DMS114 treated with DMSO at 0.1 percent for 48 hours (cell line): ENCODE data around the gene SCO1.
A peak's percentile ranks its signal among the peaks of the same experiment; 100 is the strongest.

Experiments used
- DNase-seq: peaks from one replicate; lab custom pipeline; 2025; ENCODE audit not compliant: unreplicated experiment; lab: John Stamatoyannopoulos, UW

The SCO1 gene

DNA sequence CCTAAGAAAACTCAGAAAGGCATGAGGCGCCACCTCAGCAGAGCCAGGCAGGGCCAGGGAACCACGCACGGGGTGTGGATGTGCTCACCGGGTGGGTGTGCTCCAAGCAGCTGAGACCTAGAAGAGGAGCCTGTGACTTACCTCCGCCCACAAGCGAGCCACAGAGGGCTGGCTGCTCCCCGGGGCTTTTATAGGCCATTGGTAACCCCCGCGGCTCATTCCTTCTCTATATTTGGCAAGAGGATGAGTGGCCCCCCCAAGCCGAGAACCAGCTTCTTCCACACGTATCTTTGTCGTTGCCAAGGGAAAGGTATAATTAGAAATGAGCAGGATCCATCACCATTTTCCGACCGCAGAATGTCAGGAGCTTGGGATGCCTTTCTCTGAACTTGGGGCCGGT, 40.2 kb downstream of the SCO1 start, which contains the start of gene MYH3:
Gene MYH3 (minus strand): TSS at position 162 of the 400 bp plus-strand sequence. CDS start 2,245 bp downstream, outside the sequence.
- DNase-seq: no peak

DNA sequence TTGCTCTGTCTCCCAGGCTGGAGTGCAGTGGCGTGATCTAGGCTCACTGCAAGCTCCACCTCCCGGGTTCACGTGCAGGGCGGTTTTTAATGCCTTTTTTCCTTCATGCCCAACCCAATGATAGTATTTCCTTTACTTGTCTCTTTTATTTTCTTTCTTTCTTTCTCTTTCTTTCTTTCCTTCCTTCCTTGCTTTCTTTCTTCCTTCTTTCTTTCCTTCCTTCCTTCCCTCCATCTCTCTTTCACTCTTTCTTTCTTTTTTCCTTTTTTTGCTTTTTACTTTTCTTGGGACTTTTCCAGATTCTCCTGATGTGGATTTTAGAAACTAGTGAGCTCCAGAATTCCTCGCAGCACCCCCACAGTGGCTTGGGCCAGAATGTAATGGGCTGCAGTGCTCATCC, 43.3 kb downstream of the SCO1 start:
- no peak for DNase-seq

DNA sequence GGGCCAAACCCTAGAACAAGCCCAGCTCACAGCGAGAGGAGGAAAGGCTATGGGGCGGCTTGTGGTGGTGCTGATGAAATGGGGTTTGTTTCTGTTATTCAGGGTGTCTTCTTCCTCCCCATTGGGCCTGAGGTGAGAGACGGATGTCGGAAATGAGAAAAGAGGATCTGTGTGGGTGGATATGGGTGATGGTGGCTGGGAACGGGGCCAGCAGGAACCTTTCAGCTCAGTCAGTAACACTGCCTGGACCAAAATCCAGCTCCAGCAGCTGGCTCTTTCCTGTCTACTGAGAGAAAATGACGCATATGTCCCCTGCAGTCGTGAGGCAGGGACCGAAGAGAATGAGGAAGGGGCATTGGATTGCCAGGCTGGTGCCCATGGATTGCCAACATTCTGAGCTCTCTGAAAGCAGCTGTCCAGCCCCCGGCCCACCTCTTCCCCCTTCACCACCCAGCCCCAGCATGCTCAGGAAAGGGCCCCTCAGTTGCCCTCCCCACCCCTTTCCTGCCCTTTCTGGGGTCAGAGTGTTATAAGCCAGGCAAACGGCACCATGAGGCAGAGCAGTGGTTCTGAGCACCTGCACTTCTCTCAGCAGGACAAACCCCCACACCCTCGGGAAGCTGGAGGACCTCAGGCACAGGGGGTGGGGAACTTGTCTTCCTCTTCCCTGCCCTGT, 44.2 kb downstream of the SCO1 start:
- DNase-seq: no peak

DNA sequence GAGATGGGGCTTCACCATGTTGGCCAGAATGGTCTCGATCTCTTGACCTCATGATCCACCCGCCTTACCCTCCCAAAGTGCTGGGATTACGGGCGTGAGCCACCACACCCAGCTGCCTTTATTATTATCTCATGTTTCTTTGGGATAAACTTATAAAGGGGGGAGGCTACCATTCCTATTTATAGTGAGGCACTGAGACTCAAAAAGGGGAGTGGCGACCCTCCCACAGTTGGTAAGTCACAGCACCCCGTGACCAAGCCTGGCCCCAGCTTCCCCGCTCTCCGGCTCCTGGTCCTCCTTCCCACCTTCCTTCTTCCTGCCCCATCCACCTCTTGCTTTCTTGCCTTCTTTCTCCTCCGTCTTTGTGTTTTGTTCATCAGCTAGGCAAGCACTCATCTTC, 45.4 kb downstream of the SCO1 start:
- DNase-seq: no peak

DNA sequence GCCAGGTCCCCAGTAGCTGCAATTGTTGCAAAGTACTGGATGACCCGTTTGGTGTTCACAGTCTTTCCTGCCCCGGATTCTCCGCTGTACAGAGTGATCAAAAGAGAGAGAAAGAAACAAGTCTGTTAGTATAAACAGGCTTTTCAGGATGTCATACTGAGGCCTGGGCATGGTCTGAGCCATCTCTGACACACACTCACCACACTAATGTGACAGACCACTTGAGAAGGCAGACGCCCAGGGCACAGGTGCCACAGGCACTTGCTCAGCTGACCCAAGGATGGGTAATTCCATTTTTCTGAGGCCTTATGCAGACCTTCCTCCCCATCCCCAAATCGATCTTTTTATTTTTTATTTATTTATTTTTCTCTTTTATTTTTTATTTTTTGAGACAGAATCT, 47.7 kb downstream of the SCO1 start:
- no peak for DNase-seq

DNA sequence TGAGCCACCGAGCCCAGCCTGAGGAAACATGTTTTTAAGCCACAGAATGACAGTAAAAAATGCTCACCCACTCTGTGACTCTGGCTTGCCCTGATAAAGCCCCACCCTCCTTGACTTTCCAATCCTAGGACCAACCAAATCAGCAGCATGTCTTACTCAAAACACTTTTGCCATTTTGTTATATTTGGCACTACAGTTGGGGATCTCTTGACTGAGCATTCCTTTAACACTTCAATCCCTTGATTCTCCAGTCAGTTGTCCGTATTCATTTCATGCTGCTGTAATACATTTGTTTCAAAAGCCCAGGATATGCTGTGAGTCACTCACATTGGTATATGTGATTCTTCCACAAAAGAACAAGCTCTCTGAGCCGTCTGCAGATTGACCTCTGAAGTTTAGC, 48.4 kb downstream of the SCO1 start:
- DNase-seq: no peak

DNA sequence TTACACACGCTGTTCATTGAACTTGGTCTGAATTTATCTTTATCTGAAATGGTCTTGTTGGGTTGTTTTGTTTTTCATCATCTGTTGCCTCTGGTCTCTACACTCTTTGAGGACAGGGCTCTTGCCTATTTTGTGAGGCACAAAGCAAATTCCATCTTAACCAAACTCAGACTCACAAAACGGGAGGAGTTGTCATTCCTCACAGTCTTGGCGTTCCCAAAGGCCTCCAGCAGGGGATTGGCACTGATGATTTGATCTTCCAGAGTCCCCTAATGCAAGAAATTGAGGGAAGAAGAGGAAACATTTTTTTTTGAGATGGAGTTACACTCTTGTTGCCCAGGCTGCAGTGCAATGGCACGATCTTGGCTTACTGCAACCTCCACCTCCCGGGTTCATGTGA, 49.0 kb downstream of the SCO1 start:
- DNase-seq: no peak

DNA sequence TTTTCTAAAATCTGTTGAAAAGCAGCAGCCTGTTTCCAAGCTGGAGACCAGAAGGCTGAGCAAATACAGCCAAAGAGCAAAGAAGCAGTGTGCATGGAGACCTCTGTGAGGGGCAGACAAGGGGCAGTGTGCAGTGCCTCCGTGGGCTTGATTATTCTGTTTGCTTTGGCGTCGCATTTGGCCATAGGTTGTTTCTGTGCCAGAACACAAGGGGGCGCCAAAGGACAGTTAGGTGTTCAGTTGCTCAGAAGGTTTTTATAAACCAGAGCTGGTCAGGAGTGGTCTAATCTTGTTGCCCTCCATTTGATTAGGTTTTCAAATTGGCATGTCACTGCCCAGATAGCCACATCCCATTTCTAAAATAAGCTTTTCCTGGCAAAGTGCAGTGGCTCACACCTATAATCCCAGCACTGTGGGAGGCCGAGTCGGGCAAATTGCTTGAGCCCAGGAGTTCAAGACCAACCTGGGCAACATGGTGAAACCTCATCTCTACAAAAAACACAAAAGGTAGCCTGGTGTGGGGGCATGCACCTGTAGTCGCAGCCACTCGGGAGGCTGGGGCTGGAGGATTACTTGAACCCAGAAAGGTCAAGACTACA, 50.8 kb downstream of the SCO1 start:
- peak; percentile 50 for DNase-seq

DNA sequence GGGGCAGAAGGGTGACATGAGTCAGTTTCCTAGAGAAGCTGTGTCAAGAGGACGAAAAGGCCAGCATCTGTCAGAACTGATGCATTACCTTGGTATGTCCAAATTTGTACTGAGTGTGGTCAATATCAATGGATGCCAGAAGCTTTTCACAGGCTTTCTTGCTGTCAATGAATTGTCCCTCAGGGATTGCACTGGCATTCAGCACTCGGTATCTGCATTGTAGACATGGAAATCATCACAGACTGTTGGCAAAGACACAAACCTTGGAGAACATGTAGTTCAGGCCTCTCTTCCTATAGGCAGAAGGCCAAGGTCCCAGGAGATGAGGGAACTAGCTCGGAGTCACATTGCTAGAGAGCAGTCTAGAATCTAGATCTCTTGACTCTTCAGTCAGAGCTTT, 56.9 kb downstream of the SCO1 start:
- DNase-seq: no peak

DNA sequence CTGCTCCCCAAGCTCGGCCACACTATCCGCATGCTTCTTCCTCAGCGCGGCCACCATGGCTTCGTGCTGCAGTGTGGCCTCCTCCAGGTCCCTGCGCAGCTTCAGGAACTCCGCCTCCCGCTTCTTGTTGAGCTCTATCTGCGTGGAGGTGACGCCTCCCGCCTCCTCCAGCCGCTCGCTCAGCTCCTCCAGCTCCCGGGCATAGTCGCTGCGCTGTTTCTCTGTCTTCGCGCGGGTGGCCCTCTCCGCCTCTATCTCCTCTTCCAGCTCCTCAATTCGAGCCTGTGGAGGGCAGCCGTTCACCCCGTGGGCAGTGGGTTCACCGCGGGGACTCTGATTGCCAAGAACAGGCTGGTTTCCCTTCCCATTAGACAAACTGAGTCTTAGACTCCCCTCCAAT, 59.2 kb downstream of the SCO1 start:
- no peak for DNase-seq

DNA sequence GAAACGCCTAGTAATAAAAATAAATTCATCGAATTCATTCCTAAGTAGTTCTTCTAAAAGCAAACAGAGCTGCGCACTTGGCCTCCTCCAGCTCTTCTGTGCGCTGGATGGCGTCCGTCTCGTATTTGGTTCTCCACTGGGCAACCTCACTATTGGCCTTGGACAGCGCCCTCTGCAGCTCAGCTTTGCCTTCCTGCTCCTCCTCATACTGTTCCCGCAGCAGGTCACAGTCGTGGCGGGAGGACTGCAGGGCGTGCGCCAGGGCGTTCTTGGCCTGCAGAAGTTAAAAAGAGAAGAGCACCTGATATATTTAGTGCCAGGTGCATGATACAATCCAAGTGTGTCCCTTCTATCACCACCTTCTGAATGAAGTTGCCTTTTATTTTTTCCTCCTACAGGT, 62.0 kb downstream of the SCO1 start:
- DNase-seq: no peak

DNA sequence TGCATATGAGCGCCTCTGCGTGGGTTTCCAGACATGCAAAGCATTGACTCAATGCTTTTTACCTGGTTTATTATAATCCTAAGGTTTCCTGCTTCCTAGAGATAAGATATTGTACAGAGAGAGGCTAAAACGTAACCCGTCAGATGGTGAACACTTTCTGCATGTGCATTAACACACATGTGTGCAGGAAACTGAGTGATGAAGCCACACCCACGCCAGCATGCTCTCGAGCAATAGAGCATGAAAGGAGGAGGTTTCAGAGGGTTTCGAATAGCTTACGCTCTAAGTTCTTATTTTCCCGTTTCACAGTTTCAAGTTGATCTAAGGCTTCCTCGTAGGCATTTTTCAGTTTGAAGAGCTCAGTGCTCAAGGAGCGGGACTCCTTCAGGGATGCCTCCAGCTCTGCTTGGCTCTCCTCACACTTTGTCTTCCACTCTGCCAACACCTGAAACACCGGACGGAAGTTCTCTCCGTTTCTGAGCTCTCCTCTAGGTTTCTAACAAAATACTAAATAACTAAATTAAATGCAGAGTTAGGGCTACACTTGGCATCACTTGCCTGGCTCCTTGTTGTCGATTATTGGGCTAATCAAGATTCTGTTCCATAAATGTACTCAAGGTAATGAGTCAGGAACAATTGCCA, 63.5 kb downstream of the SCO1 start:
- DNase-seq: no peak

DNA sequence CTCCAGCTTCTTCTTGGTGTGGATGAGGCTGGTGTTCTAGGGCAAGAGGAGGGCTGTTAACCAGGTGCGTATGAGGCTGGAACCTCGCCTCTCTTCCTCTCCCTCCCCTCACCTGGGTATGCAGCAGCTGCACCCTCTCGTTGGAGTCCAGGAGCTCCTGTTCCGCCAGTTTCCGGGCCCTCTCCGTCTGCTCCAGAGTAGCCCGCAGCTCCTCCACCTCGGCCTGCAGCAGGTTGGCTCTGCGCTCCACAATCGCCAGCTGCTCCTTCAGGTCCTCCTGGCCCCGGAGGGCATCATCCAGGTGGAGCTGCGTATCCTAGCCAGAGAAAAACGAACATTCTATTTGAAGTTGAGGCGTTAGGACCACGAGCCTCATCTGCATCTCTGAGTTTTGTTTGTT, 65.6 kb downstream of the SCO1 start:
- DNase-seq: no peak

DNA sequence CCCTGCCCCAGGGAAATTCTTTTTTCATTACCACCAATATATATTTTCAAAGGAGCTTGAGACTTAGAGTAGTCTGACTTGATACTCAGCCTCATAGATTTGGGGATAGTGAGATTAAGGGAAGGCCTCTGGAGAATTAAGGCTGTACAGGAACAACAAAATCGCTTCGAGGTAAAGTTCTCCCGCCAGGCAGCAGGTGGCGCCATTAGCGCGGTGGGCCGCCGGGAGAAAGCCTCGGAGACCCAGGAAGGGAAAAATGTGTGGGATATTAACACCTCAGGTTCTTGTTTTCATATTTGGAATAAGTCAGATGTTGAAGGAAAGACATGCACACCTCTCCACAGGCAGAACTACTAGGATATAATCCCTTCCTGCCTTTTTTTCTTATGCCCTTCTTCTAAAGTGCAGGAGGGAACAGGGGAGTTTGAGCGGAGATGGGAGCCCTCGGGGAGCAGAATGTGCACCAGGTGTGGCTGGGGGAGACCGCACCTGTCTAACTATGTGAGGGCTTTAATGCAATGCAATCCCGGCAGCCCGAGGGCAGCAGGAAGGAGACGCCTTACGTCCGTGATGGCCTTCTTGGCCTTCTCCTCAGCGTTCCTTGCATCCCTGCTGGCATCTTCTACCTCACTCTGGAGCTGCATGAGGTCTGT, 66.2 kb downstream of the SCO1 start:
- peak; percentile 21 for DNase-seq

DNA sequence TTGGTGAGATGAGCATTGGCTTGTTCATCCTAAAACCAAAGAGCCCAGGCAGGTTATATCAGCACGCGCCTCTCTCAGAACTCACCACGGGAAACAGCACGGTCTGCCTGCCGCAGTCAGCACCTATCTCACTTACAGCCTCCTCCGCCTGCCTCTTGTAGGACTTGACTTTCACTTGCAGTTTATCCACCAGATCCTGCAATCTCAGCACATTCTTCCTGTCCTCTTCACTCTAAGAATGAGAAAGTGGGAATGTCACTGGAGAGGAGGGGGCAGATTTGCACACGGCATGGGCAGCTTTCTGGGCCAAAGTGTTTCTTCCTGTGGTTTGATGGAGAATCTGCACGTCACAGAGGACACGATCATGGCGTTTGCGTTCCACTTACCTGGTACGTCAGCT, 67.6 kb downstream of the SCO1 start:
- no peak for DNase-seq

DNA sequence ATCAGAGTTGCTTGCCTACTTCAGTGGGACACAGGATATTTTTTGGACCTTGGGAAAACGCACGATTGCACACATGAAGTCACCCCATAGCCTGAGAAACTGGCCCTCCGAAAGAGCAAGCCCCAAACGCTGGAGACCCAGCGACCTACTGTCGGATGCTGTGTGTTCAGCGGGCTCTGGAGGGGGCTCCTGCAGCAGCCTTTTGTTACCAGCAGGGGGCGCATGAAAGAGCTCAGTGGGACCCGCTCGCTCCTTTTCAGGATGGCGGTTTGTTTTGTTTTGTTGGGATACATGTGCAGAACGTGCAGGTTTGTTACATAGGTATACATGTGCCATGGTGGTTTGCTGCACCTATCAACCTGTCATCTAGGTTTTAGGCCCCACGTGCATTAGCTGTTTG, 68.6 kb downstream of the SCO1 start:
- no peak for DNase-seq

DNA sequence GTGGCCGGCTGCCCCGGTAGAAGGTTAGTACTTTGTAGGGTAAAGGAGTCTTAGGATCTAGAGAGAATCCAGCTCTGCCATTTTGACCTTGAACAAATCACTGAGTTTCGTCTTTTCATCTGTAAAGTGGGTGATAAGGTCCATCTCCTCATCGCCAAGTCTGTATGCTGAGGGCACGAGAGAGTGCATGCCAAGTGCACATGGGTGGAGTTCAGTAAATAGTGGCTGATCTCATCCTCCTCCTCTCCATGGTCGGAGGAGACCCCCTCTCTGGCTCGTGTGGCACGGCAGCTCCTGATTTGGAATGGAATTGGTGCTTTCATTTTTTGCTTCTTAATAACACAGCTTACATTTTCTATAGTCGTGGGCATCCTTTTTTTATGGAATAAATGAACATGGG, 70.9 kb downstream of the SCO1 start:
- DNase-seq: no peak

DNA sequence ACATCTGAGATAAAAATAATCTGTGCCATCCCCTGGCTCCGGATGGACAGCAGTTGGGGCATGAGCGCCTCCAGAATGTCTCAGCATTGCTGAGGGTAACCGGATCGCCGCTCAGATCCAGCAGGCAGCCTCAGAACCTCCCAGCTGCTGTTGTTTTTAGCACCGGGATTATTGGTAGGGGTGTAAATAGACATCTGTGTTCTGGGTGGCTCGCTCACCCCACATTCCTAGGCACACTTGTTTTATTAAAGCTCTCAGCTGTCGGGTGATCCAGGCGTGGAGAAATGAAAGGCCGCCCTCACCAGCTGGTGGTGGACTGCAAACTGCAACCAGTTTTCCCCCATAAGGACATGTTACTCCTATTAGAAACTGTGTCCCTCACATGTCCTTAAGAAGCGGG, 72.4 kb downstream of the SCO1 start:
- no peak for DNase-seq

DNA sequence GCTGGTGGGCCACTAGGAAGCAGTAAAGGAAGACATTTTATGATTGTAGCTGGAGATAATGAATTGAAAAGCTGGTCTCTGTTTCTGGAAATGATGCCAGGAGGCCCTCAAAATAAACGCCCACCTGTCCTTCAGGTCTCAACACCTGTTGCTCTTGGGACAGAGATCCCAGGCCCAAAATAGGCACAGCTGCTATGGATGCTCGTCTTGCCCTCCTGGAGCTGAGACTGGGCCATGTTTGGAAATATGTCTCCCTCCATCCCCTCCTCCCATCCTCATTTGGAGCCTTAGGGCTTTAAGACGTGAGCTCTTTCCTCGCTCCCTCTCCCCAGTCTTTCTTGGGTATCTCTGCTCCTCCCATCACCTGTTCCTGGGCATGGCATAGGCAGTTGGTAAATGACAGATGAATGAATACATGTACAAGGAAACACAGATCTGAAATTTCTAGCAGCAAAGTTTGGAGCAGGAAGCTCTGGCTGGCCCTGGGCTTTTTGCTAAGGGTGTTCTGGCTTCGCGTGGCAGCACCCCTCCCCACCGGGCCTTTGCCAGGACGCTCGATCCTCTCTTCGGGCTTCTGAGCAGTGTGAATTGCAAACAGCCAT, 73.5 kb downstream of the SCO1 start:
- DNase-seq: no peak

DNA sequence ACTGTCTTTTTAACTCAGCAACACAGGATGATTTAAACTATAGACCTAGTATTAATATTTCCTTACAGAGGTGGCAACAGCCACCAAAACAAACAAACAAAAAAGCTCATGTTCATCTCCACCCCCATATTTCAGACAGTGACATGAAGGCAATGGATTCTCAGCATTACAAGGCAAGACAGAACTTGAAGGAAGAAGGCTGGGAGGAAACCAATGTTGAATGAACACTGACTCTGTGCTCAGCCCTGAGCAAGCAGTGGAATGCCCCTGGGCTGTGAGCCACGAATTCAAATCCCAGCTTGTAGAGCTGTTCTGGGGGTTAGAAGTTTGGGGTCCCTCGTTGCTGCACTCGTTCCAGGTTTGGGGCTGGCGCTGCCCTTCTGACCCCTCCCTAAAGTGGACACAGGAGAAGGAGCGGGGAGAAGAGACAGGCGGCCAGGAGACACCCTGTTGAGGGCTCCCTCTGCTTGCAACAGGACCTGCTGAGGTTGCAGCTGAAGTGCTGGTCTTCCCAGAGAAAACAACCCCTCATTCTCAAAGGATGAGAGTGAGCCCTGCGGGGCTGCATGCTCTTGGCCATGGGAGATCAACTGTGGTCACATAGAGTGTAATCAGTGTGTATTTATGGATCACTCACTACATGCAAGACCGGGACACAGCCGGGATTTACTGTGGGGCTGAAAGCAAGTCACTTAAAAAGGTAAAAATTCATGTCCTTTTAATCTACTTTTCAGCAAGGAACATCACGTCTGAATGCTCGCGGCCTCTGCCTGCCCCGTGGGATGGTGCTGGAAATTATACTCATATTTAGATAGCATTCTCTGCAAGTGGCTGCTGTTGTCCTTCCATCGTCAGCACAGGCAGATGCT, 74.5 kb downstream of the SCO1 start:
- DNase-seq: no peak
